ENCODE data around the gene TMEM53. TPM values are rescaled to one million over a fixed set of nuclear protein-coding genes. Genes with fewer than 3 reads are reported as not detected.

Gene TMEM53
- total RNA-seq, 2 donors from 2014 or later = 26.4 to 29.6 TPM

DNA sequence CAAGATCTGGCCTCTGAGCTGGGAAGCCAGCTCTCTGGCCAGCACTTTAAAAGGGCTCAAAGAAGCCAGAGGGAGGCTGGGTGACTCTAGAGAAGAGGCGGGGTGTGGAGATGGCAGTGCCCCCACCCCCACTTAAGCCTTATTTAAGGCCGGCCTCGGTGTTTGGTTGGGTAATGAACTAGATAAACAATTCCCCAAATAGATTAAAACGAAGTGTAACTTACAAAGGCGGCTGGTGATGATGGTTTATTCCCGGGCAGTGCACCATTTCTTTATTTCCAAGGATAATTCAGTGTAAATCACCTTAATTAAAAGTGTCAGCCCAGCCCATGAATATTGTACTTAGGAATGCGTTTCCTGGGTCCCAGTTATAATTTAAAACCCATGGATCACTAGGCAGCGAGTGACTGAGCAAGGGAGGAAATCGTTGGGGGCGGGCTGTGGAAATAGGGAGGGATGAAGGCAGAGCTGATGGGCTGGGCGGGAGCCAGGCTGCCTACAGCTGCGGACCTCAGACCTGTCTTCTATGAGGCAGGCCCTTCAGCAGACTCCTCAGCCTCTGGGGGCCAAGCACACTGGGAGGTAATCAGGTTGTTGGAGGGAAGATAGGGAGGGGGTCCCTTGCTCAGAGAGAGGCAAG, 54.9 kb downstream of the TMEM53 start:
- Histone ChIP-seq H3K27ac (no peak overlapping the region), H3K27me3 (peaks cover 10% of the 10 kb centered on the region), H3K36me3 (no peaks in the 10 kb centered on the region), H3K4me3 (no peak overlapping the region), H3K9ac (ENCODE audit: low read depth in 2 of 2, low read length in 2 of 2) (no peak overlapping the region), H3K9me3 (no peaks in the 10 kb centered on the region), H3K4me1 (no peaks in the 10 kb centered on the region)
- TF ChIP-seq, protein P1, sequence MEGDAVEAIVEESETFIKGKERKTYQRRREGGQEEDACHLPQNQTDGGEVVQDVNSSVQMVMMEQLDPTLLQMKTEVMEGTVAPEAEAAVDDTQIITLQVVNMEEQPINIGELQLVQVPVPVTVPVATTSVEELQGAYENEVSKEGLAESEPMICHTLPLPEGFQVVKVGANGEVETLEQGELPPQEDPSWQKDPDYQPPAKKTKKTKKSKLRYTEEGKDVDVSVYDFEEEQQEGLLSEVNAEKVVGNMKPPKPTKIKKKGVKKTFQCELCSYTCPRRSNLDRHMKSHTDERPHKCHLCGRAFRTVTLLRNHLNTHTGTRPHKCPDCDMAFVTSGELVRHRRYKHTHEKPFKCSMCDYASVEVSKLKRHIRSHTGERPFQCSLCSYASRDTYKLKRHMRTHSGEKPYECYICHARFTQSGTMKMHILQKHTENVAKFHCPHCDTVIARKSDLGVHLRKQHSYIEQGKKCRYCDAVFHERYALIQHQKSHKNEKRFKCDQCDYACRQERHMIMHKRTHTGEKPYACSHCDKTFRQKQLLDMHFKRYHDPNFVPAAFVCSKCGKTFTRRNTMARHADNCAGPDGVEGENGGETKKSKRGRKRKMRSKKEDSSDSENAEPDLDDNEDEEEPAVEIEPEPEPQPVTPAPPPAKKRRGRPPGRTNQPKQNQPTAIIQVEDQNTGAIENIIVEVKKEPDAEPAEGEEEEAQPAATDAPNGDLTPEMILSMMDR (IDR thresholded peaks at IDR 0.05) = no peak
- intact Hi-C loops (cut with DNase I) = no loop called here
- no peak for DNase-seq

DNA sequence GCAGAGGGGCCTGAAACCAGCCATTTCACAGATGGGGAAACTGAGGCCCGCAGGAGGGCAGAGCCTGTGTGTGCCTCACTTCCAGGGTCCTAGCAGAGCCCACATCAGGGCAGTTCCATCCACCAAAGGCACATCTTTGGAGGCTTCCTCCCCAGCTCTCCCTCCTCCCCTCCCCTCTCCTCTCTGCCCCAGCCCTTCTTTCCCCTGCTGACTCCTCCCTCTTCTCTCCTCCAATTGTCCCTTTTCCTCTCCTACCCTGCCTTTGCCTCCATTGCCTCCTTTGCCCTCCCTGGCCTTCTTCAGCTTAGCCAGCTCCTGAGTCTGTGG, 56.6 kb downstream of the TMEM53 start:
- Histone ChIP-seq H3K9me3 (no peaks in the 10 kb centered on the region), H3K4me3 (no peak overlapping the region)
- intact Hi-C loops (cut with DNase I) = no loop called here

DNA sequence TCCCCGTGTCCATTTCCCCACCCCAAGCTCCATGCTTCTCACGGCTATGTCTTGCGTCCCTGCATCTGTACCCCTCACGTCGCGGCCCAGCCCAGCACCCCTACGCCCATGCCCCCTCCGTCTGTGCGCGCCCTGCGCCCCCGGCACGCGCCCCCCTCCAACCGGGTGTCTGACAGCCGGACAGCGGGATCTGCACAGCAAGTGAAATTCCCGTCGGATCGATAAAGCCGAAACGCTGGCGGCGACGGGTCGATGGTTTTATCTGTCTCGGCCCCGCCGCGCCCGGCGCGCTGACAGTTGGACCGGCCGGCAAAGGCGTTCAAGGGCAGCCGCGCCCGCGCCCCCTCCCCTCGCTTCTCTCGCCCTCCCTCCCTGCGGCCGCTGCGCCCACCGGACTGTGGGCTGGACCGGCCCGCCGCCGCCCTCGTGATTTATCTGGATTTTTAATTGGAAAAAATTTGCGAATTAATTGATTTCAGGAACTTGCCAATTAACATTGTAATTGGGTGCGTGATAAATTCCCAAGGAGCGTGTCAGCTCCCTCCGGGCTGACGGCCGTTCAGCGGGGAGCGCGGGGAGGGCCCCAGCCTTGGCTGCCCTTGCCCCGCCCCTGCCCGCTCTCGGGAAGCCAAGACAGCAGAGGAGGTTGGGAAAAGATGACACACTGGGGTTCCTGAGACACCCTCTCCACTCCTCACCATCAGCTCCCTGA, 57.1 kb downstream of the TMEM53 start:
- Histone ChIP-seq H3K4me1 (no peaks in the 10 kb centered on the region), H3K4me3 (no peak overlapping the region), H3K27me3 (peaks cover 10% of the 10 kb centered on the region), H3K27ac (no peak overlapping the region), H3K9me3 (no peaks in the 10 kb centered on the region), H3K36me3 (no peaks in the 10 kb centered on the region), H3K9ac (ENCODE audit: low read depth in 2 of 2, low read length in 2 of 2) (no peak overlapping the region)
- TF ChIP-seq, protein P1 (IDR thresholded peaks at IDR 0.05) = no peak
- intact Hi-C loops (cut with DNase I) = no loop called here
- DNase-seq = no peak

More for the DNA sequence above, 56.6 kb downstream of the TMEM53 start:
- TF ChIP-seq, protein P1 (IDR thresholded peaks at IDR 0.05) = no peak
- Histone ChIP-seq H3K27me3 (peaks cover 10% of the 10 kb centered on the region), H3K36me3 (no peaks in the 10 kb centered on the region), H3K4me1 (no peaks in the 10 kb centered on the region), H3K27ac (no peak overlapping the region), H3K9ac (ENCODE audit: low read depth in 2 of 2, low read length in 2 of 2) (no peak overlapping the region)
- DNase-seq = no peak

DNA sequence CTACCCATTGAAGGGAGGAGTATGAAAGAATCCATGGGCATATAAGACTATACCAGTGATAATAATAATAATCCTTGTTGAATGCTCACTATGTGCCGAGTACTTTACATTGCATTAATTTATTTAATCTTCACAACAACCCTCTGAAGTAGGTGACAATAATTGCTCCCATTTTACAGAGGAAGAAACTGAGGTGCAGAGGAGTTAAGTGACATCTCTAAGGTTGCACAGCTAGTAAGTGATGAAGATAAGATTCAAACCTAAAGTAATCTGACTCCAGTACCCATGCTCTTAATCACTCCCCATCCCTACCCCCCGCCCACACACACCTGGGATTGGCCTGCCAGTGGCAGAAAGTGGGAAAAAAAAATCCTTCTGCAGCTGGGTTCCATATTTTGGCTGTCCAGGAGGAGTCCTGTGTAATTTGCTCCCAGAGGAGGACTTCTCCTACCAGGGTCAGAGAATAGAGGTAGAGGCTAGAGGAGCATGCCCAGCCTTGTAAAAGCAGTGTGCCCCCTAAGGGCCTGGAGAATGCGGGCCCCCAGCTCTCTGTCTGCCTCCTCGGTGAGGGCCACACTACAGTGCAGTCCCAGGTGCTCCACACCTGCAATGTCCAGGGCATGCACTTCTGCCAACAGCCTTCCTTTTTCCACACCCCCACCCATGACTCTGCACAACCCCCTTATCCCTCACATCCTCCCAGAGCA, 57.8 kb downstream of the TMEM53 start:
- TF ChIP-seq, protein P1 (IDR thresholded peaks at IDR 0.05) = no peak
- DNase-seq = no peak
- Histone ChIP-seq H3K27ac (no peak overlapping the region), H3K4me3 (no peak overlapping the region), H3K4me1 (no peaks in the 10 kb centered on the region), H3K9ac (ENCODE audit: low read depth in 2 of 2, low read length in 2 of 2) (no peak overlapping the region), H3K36me3 (no peaks in the 10 kb centered on the region), H3K9me3 (no peaks in the 10 kb centered on the region), H3K27me3 (peaks cover 10% of the 10 kb centered on the region)
- intact Hi-C loops (cut with DNase I) = no loop called here

DNA sequence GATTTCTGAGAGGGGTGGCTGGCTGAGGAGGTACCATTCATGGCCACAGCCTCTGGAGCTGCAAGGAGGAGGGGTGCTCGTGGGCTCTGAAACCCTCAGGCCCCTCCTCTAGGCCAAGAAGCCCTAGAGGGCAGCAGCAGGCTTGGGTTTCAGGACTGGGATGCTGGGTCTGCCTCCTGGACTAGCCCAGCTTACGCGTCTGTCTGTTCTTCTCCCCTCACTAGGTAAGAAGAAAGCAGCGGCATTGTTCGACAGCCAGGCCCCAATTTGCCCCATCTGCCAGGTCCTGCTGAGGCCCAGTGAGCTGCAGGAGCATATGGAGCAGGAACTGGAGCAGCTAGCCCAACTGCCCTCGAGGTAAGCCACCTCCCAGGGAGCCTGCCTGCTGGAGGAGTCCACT, 60.3 kb downstream of the TMEM53 start:
- no peak for DNase-seq
- intact Hi-C loops (cut with DNase I) = no loop called here
- H3K36me3 ChIP-seq = no peaks in the 10 kb centered on the region

More for the DNA sequence above, 60.3 kb downstream of the TMEM53 start:
- Histone ChIP-seq H3K9me3 (no peaks in the 10 kb centered on the region), H3K4me3 (no peak overlapping the region), H3K9ac (ENCODE audit: low read depth in 2 of 2, low read length in 2 of 2) (no peak overlapping the region), H3K27ac (no peak overlapping the region), H3K4me1 (no peaks in the 10 kb centered on the region), H3K27me3 (peaks cover 10% of the 10 kb centered on the region)
- TF ChIP-seq, protein P1 (IDR thresholded peaks at IDR 0.05) = no peak
